SK-N-SH (cell line): ENCODE data around the gene PRAMEF17. TPM values are rescaled to one million over a fixed set of nuclear protein-coding genes. Genes with fewer than 3 reads are reported as not detected.
"Not testable (repeated sequence)": the region's sequence is repeated elsewhere in the genome, so short reads cannot be mapped to it uniquely, and the experiment has no call there.

Experiments
- CTCF ChIA-PET: fragments of 300-600, 350-600 bp; formaldehyde crosslinking; extraction: SDS; loops from one replicate; lab custom pipeline; 2021; lab: Yijun Ruan, JAX
- POLR2A ChIA-PET: fragments of 350-600 bp; sonication (Branson Sonifier 250); formaldehyde crosslinking; extraction: SDS; loops from one replicate; lab custom pipeline; 2020; ENCODE audit warnings: antibody characterized with exemption, inconsistent platforms; lab: Yijun Ruan, JAX
- DNase-seq: peaks from one replicate; pipeline ENCODE4 v3.0.0; 2012
- H2AFZ ChIP-seq: fragments of 200-600 bp; sonication (generic); 2 replicates; pipeline ENCODE4 v1.8.1; 2016; ENCODE audit warnings: antibody characterized with exemption, mild to moderate bottlenecking, low read depth
- H3F3A ChIP-seq: fragments of 200-600 bp; sonication (generic); replicated peaks from 2 replicates; pipeline ENCODE3; 2016; ENCODE audit warnings: antibody characterized with exemption, mild to moderate bottlenecking; ENCODE audit not compliant: insufficient read depth
- H3K27ac ChIP-seq, 2 experiments: fragments of 200-500 bp in 1 of 2; fragments of 200-600 bp in 1 of 2; sonication (Bioruptor generic) in 1 of 2; sonication (generic), shearing (Covaris generic) in 1 of 2; 2 replicates each; pipeline versions ENCODE4 v1.5.1 to v1.6.1; 2014 to 2016; ENCODE audit warnings: low read depth in 2 of 2, inconsistent platforms in 1 of 2, low read length in 1 of 2, mild to moderate bottlenecking in 1 of 2, mixed read lengths in 1 of 2
- H3K27me3 ChIP-seq: fragments of 200-600 bp; sonication (generic), shearing (Covaris generic); 2 replicates; pipeline ENCODE4 v1.6.1; 2016; ENCODE audit warnings: mixed run types; ENCODE audit not compliant: insufficient read depth
- H3K36me3 ChIP-seq, 2 experiments: fragments of 200-500 bp in 1 of 2; fragments of 200-600 bp in 1 of 2; sonication (Bioruptor generic) in 1 of 2; sonication (generic) in 1 of 2; replicated peaks in 1 of 2; 2 replicates each; pipeline versions ENCODE3 to v1.5.1; 2014 to 2016; ENCODE audit warnings: low read length in 1 of 2, mild to moderate bottlenecking in 1 of 2; ENCODE audit not compliant: insufficient read depth in 2 of 2, control insufficient read depth in 1 of 2
- H3K4me1 ChIP-seq, 2 experiments: fragments of 200-500 bp in 1 of 2; fragments of 200-600 bp in 1 of 2; sonication (Bioruptor generic) in 1 of 2; sonication (generic), shearing (Covaris generic) in 1 of 2; 2 replicates each; pipeline versions ENCODE4 v1.5.1 to v1.6.1; 2014 to 2016; ENCODE audit warnings: low read depth in 1 of 2, low read length in 1 of 2, mixed run types in 1 of 2; ENCODE audit not compliant: insufficient read depth in 2 of 2, control insufficient read depth in 1 of 2
- H3K4me2 ChIP-seq: fragments of 200-600 bp; sonication (generic), shearing (Covaris generic); 2 replicates; pipeline ENCODE4 v1.6.1; 2017; ENCODE audit warnings: mixed run types
- H3K4me3 ChIP-seq, 2 experiments: fragments of 200-500 bp in 1 of 2; fragments of 200-600 bp in 1 of 2; sonication (Bioruptor generic) in 1 of 2; sonication (generic), shearing (Covaris generic) in 1 of 2; 2 replicates each; pipeline versions ENCODE4 v1.5.1 to v1.8.1; 2014 to 2016; ENCODE audit warnings: low read depth in 2 of 2, inconsistent platforms in 1 of 2, low read length in 1 of 2, mild to moderate bottlenecking in 1 of 2, mixed read lengths in 1 of 2, moderate library complexity in 1 of 2
- H3K79me2 ChIP-seq: fragments of 200-600 bp; sonication (generic); 2 replicates; pipeline ENCODE4 v1.8.1; 2017; ENCODE audit warnings: mild to moderate bottlenecking; ENCODE audit not compliant: insufficient read depth
- H3K9ac ChIP-seq: fragments of 200-600 bp; sonication (generic); 2 replicates; pipeline ENCODE4 v1.6.1; 2017; ENCODE audit warnings: mixed run types
- H3K9me2 ChIP-seq: fragments of 200-600 bp; sonication (generic); 2 replicates; pipeline ENCODE4 v1.6.1; 2017; ENCODE audit warnings: mixed run types
- H3K9me3 ChIP-seq: fragments of 200-600 bp; sonication (generic); 2 replicates; pipeline ENCODE4 v1.6.1; 2017; ENCODE audit warnings: mixed run types, mild to moderate bottlenecking, moderate library complexity
- H4K20me1 ChIP-seq: fragments of 200-600 bp; sonication (generic); 2 replicates; pipeline ENCODE4 v1.6.1; 2017; ENCODE audit warnings: mild to moderate bottlenecking, mixed run types; ENCODE audit not compliant: insufficient read depth
- ELF1 ChIP-seq: IDR thresholded peaks from 2 replicates; pipeline ENCODE4 v1.4.0; 2012
- FOSL2 ChIP-seq: IDR thresholded peaks from 2 replicates; pipeline ENCODE4 v1.4.0; 2012; ENCODE audit warnings: low read depth, mild to moderate bottlenecking, moderate library complexity, borderline replicate concordance
- FOXJ3 ChIP-seq: sonication (generic); formaldehyde crosslinking; IDR thresholded peaks from 2 replicates; pipeline ENCODE4 v1.5.1; 2020; ENCODE audit warnings: mild to moderate bottlenecking, missing genetic modification reagents
- FOXM1 ChIP-seq: IDR thresholded peaks from 2 replicates; pipeline ENCODE4 v1.4.0; 2012; ENCODE audit warnings: low read depth, mild to moderate bottlenecking
- GABPA ChIP-seq: IDR thresholded peaks from 2 replicates; pipeline ENCODE4 v1.4.0; 2012; ENCODE audit warnings: low read depth, mild to moderate bottlenecking
- JUND ChIP-seq: IDR thresholded peaks from 2 replicates; pipeline ENCODE4 v1.4.0; 2012
- MEF2A ChIP-seq: IDR thresholded peaks from 2 replicates; pipeline ENCODE4 v1.4.0; 2012; ENCODE audit warnings: low read depth, borderline replicate concordance
- NFIC ChIP-seq: IDR thresholded peaks from 2 replicates; pipeline ENCODE4 v1.4.0; 2012; ENCODE audit warnings: borderline replicate concordance
- RAD21 ChIP-seq: IDR thresholded peaks from 2 replicates; pipeline ENCODE4 v1.6.1; 2012; ENCODE audit warnings: mild to moderate bottlenecking, low read length
- RCOR1 ChIP-seq: fragments of 150-350 bp; IDR thresholded peaks from 2 replicates; pipeline ENCODE4 v1.6.1; 2017; ENCODE audit warnings: antibody characterized with exemption, low read length
- RFX5 ChIP-seq: IDR thresholded peaks from 2 replicates; pipeline ENCODE4 v1.6.1; 2012; ENCODE audit warnings: mild to moderate bottlenecking, improper control_type of control experiment, low read length
- SIN3A ChIP-seq: IDR thresholded peaks from 2 replicates; pipeline ENCODE4 v1.6.1; 2012; ENCODE audit warnings: low read depth, mild to moderate bottlenecking, low read length, moderate library complexity, borderline replicate concordance
- SMC3 ChIP-seq: IDR thresholded peaks from 2 replicates; pipeline ENCODE4 v1.6.1; 2012; ENCODE audit warnings: low read depth, low read length, improper control_type of control experiment
- TCF12 ChIP-seq: IDR thresholded peaks from 2 replicates; pipeline ENCODE4 v1.4.0; 2012
- WGBS: methylation state at CpG from one replicate; pipeline ENCODE4 v1.1.6; 2017; ENCODE audit warnings: low lambda C conversion rate; 5-methylcytosine and 5-hydroxymethylcytosine counted together
- polyA plus RNA-seq, 3 experiments: library from polyadenylated mRNA; depleted of rRNA; stranded (reverse); fragments of >200 nt; gene quantifications; 2 replicates each; pipeline ENCODE4 v1.2.3, GENCODE V29; 2012
- TF ChIP-seq, protein P1 (sequence below): fragments of 200-600 bp; sonication (generic); IDR thresholded peaks from 2 replicates; pipeline ENCODE4 v1.6.1; 2017; ENCODE audit warnings: antibody characterized with exemption, mild to moderate bottlenecking, moderate library complexity
- TF ChIP-seq, protein P2 (sequence below): IDR thresholded peaks from 2 replicates; pipeline ENCODE4 v1.6.1; 2012; ENCODE audit warnings: mild to moderate bottlenecking, low read depth, low read length, moderate library complexity
- TF ChIP-seq, protein P3 (sequence below): fragments of 150-350 bp; IDR thresholded peaks from 2 replicates; pipeline ENCODE4 v1.6.1; 2016; ENCODE audit warnings: mild to moderate bottlenecking, low read depth, low read length
- TF ChIP-seq, protein P4 (sequence below): IDR thresholded peaks from 2 replicates; pipeline ENCODE4 v1.4.0; 2012; ENCODE audit warnings: low read depth, borderline replicate concordance

PRAMEF17 gene
- polyA plus RNA-seq, 1 of the 3 experiments (the other 2 are of a cell fraction), result not detected

DNA sequence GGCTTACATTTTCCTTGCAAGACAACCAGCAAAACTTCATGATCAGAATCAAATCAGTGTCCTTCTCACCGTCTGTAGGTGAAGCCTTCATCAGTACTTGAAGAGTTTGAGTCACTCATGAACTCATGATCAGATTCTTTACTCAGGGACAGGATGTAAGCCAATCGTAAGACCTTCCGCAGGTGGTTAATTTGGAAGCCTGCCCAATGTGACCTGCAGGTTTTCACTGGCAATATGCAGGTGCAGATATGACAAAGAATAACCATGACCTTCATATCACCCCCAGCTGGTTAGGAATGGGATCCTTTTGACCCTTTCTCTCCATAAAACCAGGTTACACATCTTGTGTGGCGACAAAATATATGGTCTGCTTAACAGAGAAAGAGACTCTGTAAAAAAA is 18.4 kb downstream of the PRAMEF17 start:
- H3K79me2 ChIP-seq, result no peaks in the 10 kb centered on the region
- WGBS, result 16% methylated on average over 4 of the region's 4 CpGs
- TF ChIP-seq TCF12, result no peak
- TF ChIP-seq JUND, result no peak
- TF ChIP-seq NFIC, result no peak
- no peaks in the 10 kb centered on the region for H3K27me3 ChIP-seq
- DNase-seq, result no peak
- H3K9me2 ChIP-seq, result no peaks in the 10 kb centered on the region
- no peaks in the 10 kb centered on the region for H4K20me1 ChIP-seq
- POLR2A ChIA-PET, result no interaction called here
- no peaks in the 10 kb centered on the region for H3K4me1 ChIP-seq
- no peak overlapping the region for H3K4me2 ChIP-seq
- H2AFZ ChIP-seq, result no peak overlapping the region
- CTCF ChIA-PET, result no interaction called here
- no peak overlapping the region for H3K27ac ChIP-seq
- H3K4me3 ChIP-seq, result no peak overlapping the region
- no peaks in the 10 kb centered on the region for H3K9me3 ChIP-seq
- H3K9ac ChIP-seq, result no peak overlapping the region
- no peaks in the 10 kb centered on the region for H3K36me3 ChIP-seq
- H3F3A ChIP-seq, result no peaks in the 10 kb centered on the region

DNA sequence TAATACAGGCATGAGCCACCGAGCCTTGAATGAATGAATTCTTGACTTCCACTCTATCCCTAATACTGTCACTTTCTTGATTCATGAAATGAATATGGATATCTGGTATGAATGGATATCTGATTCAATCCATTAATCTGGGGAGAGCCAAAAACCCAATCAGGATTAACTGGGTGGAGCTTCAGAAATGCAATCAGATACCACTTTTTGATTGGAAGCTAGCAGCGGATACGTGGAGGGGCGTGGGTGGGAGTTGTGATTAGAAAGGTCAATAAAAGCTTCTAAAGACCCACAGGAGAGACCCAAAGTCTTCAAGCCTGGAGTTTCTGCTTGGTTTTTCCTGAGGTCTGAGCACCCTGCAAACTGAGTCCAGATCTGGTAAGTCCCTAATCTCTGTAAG is 20.7 kb downstream of the PRAMEF17 start, which contains the start of gene PRAMEF20:
Gene PRAMEF20, plus strand, starts transcription at position 301 of the 400 bp plus-strand sequence. CDS start 5,905 bp downstream, outside the sequence.
- 0% methylated on average over 4 of the region's 4 CpGs for WGBS
- H3K9me2 ChIP-seq, H3K27ac ChIP-seq, H3K9me3 ChIP-seq, H3K4me3 ChIP-seq, DNase-seq, H3K36me3 ChIP-seq, H3F3A ChIP-seq, H3K27me3 ChIP-seq, H2AFZ ChIP-seq, H4K20me1 ChIP-seq, H3K9ac ChIP-seq, POLR2A ChIA-PET, H3K79me2 ChIP-seq, CTCF ChIA-PET, H3K4me2 ChIP-seq, H3K4me1 ChIP-seq: not testable (repeated sequence)

DNA sequence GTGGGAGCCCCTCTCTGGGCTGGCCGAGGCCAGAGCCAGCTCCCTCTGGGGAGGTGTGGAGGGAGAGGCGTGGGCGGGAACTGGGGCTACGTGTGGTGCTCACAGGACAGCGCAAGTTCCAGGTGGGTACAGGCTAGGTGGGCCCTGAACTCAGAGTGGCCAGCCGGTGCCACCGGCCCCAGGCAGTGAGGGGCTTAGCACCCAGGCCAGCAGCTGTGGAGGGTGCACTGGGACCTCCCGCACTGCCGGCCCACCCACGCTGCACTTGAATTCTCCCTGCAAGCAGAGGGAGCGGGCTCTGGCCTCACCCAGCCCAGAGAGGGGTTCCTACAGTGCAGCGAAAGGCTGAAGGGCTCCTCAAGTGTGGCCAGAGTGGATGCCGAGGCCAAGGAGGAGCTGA is 41.1 kb downstream of the PRAMEF17 start:
- WGBS, result 24% methylated on average over 8 of the region's 13 CpGs
- Histone ChIP-seq H2AFZ (no peak overlapping the region), H3K79me2 (no peaks in the 10 kb centered on the region), H3K4me1 (no peaks in the 10 kb centered on the region), H3K4me3 (no peak overlapping the region), H3F3A (no peaks in the 10 kb centered on the region), H3K36me3 (no peaks in the 10 kb centered on the region), H3K27me3 (no peaks in the 10 kb centered on the region; the same call in 1 of the 2 replicates), H3K9ac (no peak overlapping the region), H3K9me3 (no peaks in the 10 kb centered on the region), H3K4me2 (no peak overlapping the region), H3K9me2 (no peaks in the 10 kb centered on the region), H3K27ac (no peak overlapping the region), H4K20me1 (no peaks in the 10 kb centered on the region)
- CTCF ChIA-PET, result no interaction called here
- POLR2A ChIA-PET, result no interaction called here
- no peak for DNase-seq
- TF ChIP-seq SMC3 (no peak), RFX5 (no peak), FOSL2 (no peak), FOXJ3 (CRISPR knock-in tag) (no peak), RCOR1 (no peak), RAD21 (no peak), FOXM1 (no peak), MEF2A (no peak), ELF1 (no peak), SIN3A (no peak), GABPA (no peak)
- TF ChIP-seq, protein P1, sequence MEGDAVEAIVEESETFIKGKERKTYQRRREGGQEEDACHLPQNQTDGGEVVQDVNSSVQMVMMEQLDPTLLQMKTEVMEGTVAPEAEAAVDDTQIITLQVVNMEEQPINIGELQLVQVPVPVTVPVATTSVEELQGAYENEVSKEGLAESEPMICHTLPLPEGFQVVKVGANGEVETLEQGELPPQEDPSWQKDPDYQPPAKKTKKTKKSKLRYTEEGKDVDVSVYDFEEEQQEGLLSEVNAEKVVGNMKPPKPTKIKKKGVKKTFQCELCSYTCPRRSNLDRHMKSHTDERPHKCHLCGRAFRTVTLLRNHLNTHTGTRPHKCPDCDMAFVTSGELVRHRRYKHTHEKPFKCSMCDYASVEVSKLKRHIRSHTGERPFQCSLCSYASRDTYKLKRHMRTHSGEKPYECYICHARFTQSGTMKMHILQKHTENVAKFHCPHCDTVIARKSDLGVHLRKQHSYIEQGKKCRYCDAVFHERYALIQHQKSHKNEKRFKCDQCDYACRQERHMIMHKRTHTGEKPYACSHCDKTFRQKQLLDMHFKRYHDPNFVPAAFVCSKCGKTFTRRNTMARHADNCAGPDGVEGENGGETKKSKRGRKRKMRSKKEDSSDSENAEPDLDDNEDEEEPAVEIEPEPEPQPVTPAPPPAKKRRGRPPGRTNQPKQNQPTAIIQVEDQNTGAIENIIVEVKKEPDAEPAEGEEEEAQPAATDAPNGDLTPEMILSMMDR, result no peak
- TF ChIP-seq, protein P2, sequence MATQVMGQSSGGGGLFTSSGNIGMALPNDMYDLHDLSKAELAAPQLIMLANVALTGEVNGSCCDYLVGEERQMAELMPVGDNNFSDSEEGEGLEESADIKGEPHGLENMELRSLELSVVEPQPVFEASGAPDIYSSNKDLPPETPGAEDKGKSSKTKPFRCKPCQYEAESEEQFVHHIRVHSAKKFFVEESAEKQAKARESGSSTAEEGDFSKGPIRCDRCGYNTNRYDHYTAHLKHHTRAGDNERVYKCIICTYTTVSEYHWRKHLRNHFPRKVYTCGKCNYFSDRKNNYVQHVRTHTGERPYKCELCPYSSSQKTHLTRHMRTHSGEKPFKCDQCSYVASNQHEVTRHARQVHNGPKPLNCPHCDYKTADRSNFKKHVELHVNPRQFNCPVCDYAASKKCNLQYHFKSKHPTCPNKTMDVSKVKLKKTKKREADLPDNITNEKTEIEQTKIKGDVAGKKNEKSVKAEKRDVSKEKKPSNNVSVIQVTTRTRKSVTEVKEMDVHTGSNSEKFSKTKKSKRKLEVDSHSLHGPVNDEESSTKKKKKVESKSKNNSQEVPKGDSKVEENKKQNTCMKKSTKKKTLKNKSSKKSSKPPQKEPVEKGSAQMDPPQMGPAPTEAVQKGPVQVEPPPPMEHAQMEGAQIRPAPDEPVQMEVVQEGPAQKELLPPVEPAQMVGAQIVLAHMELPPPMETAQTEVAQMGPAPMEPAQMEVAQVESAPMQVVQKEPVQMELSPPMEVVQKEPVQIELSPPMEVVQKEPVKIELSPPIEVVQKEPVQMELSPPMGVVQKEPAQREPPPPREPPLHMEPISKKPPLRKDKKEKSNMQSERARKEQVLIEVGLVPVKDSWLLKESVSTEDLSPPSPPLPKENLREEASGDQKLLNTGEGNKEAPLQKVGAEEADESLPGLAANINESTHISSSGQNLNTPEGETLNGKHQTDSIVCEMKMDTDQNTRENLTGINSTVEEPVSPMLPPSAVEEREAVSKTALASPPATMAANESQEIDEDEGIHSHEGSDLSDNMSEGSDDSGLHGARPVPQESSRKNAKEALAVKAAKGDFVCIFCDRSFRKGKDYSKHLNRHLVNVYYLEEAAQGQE, result no peak
- TF ChIP-seq, protein P3, sequence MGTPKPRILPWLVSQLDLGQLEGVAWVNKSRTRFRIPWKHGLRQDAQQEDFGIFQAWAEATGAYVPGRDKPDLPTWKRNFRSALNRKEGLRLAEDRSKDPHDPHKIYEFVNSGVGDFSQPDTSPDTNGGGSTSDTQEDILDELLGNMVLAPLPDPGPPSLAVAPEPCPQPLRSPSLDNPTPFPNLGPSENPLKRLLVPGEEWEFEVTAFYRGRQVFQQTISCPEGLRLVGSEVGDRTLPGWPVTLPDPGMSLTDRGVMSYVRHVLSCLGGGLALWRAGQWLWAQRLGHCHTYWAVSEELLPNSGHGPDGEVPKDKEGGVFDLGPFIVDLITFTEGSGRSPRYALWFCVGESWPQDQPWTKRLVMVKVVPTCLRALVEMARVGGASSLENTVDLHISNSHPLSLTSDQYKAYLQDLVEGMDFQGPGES, result no peak
- TF ChIP-seq, protein P4, sequence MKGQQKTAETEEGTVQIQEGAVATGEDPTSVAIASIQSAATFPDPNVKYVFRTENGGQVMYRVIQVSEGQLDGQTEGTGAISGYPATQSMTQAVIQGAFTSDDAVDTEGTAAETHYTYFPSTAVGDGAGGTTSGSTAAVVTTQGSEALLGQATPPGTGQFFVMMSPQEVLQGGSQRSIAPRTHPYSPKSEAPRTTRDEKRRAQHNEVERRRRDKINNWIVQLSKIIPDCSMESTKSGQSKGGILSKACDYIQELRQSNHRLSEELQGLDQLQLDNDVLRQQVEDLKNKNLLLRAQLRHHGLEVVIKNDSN, result no peak
